CD14-positive monocyte (primary cell): ENCODE measurements around the gene FBP2. TPM values are rescaled to one million over a fixed set of nuclear protein-coding genes. Genes with fewer than 3 reads are reported as not detected.

Experiments used
- DNase-seq, 3 donors: peaks; one replicate each; pipeline ENCODE4 v3.0.0-alpha.2; 2011 to 2022
- H2AFZ ChIP-seq: 2 replicates; pipeline ENCODE4 v1.6.0; 2012; ENCODE audit warnings: mild to moderate bottlenecking, low read depth, low read length, inconsistent platforms; ENCODE audit not compliant: insufficient read depth, poor library complexity, severe bottlenecking
- H3K27ac ChIP-seq, 2 donors: 1 replicate in 1 of 2; 2 replicates in 1 of 2; pipeline ENCODE4 v1.5.1; 2012 to 2013; ENCODE audit warnings: low read length in 2 of 2, control low read depth in 1 of 2, inconsistent platforms in 1 of 2, low read depth in 1 of 2, mild to moderate bottlenecking in 1 of 2
- H3K27me3 ChIP-seq, 2 donors: one replicate each; pipeline versions ENCODE4 v1.6.0 to v1.6.1; 2011 to 2013; ENCODE audit warnings: low read length in 2 of 2; ENCODE audit not compliant: control insufficient read depth in 2 of 2, insufficient read depth in 2 of 2
- H3K36me3 ChIP-seq, 2 donors: replicated peaks in 1 of 2; 1 replicate in 1 of 2; 2 replicates in 1 of 2; pipeline versions ENCODE4 v1.5.1 to v1.6.1; 2012 to 2013; ENCODE audit warnings: low read length in 2 of 2, control low read depth in 1 of 2, inconsistent platforms in 1 of 2, mild to moderate bottlenecking in 1 of 2; ENCODE audit not compliant: insufficient read depth in 2 of 2, control insufficient read depth in 1 of 2
- H3K4me1 ChIP-seq, 2 donors: 1 replicate in 1 of 2; 2 replicates in 1 of 2; pipeline versions ENCODE4 v1.5.1 to v1.6.1; 2012 to 2013; ENCODE audit warnings: low read length in 2 of 2, control low read depth in 1 of 2, inconsistent platforms in 1 of 2, mild to moderate bottlenecking in 1 of 2, moderate library complexity in 1 of 2; ENCODE audit not compliant: insufficient read depth in 2 of 2, control insufficient read depth in 1 of 2
- H3K4me2 ChIP-seq: replicated peaks from 2 replicates; pipeline ENCODE3; 2012; ENCODE audit warnings: low read length, moderate library complexity, mild to moderate bottlenecking; ENCODE audit not compliant: poor library complexity, severe bottlenecking; ENCODE audit errors: extremely low read depth
- H3K4me3 ChIP-seq, 3 experiments: fragments of 200-600 bp in 1 of 3; sonication (generic) in 1 of 3; replicated peaks in 1 of 3; 1 replicate in 2 of 3; 2 replicates in 1 of 3; pipeline ENCODE4 v1.5.1; 2011 to 2013; ENCODE audit warnings: low read length in 3 of 3, mild to moderate bottlenecking in 3 of 3, control low read depth in 2 of 3, low read depth in 2 of 3, inconsistent platforms in 1 of 3, moderate library complexity in 1 of 3
- H3K79me2 ChIP-seq: 2 replicates; pipeline ENCODE4 v1.6.0; 2012; ENCODE audit warnings: mild to moderate bottlenecking, control low read depth, inconsistent platforms, low read length, moderate library complexity; ENCODE audit not compliant: insufficient read depth
- H3K9ac ChIP-seq: 2 replicates; pipeline ENCODE4 v1.6.0; 2017; ENCODE audit warnings: low read length, mild to moderate bottlenecking; ENCODE audit not compliant: insufficient read depth, poor library complexity, severe bottlenecking
- H3K9me3 ChIP-seq, 2 donors: replicated peaks in 1 of 2; 1 replicate in 1 of 2; 2 replicates in 1 of 2; pipeline versions ENCODE4 v1.5.1 to v1.6.1; 2012 to 2013; ENCODE audit warnings: low read length in 2 of 2, control low read depth in 1 of 2; ENCODE audit not compliant: control insufficient read depth in 1 of 2, insufficient read depth in 1 of 2
- H4K20me1 ChIP-seq: 2 replicates; pipeline ENCODE4 v1.6.0; 2012; ENCODE audit warnings: mild to moderate bottlenecking, low read length, control low read depth, moderate library complexity; ENCODE audit not compliant: insufficient read depth
- H3K27ac Mint-ChIP-seq, 7 donors: one replicate each; pipeline ENCODE4 v1.8.0; 2020; ENCODE audit warnings: mild to moderate bottlenecking in 7 of 7, mixed read lengths in 7 of 7, moderate library complexity in 6 of 7, inconsistent platforms in 2 of 7
- H3K27me3 Mint-ChIP-seq, 3 donors: one replicate each; pipeline ENCODE4 v1.8.0; 2021 to 2022; ENCODE audit warnings: low read depth in 3 of 3, mild to moderate bottlenecking in 3 of 3, mixed read lengths in 3 of 3, moderate library complexity in 3 of 3, inconsistent platforms in 1 of 3
- H3K36me3 Mint-ChIP-seq, 2 donors: one replicate each; pipeline ENCODE4 v1.8.0; 2020; ENCODE audit warnings: mixed read lengths in 2 of 2, inconsistent platforms in 1 of 2, mild to moderate bottlenecking in 1 of 2
- H3K4me1 Mint-ChIP-seq: one replicate; pipeline ENCODE4 v1.8.0; 2020; ENCODE audit warnings: mild to moderate bottlenecking, mixed read lengths
- H3K4me3 Mint-ChIP-seq, 2 donors: one replicate each; pipeline ENCODE4 v1.8.0; 2020; ENCODE audit warnings: mild to moderate bottlenecking in 2 of 2, mixed read lengths in 2 of 2, moderate library complexity in 1 of 2
- H3K9me3 Mint-ChIP-seq, 7 donors: one replicate each; pipeline ENCODE4 v1.8.0; 2020 to 2022; ENCODE audit warnings: mixed read lengths in 7 of 7, mild to moderate bottlenecking in 6 of 7, moderate library complexity in 6 of 7, inconsistent platforms in 2 of 7
- CTCF ChIP-seq: fragments of 200-600 bp; IDR thresholded peaks from one replicate; pipeline ENCODE4 v1.8.0; 2022; ENCODE audit warnings: antibody characterized with exemption, mild to moderate bottlenecking
- WGBS: methylation state at CpG from one replicate; pipeline ENCODE4 v1.1.5; 2013; ENCODE audit warnings: missing lambda C conversion rate; ENCODE audit not compliant: insufficient coverage; 5-methylcytosine and 5-hydroxymethylcytosine counted together
- intact Hi-C, 2 donors: fragments of 100-400 bp; cut with micrococcal nuclease; formaldehyde crosslinking; loops; one replicate each; pipeline versions ENCODE4 v1.15.0 to v1.15.1; 2023
- polyA plus RNA-seq, 3 donors: library from polyadenylated mRNA; depleted of rRNA in 1 of 3; unstranded in 2 of 3; stranded (reverse) in 1 of 3; fragments of 300-500 nt in 2 of 3; fragments of >200 nt in 1 of 3; fragmentation: Illumina TruSeq in 2 of 3; gene quantifications; 1 replicate in 2 of 3; 2 replicates in 1 of 3; pipeline ENCODE4 v1.2.3, GENCODE V29; 2012 to 2021

The FBP2 gene
- polyA plus RNA-seq, 3 donors: not detected

- TF ChIP-seq CTCF: no peak
- Histone ChIP-seq H3K79me2 (no peaks in the 10 kb centered on the region), H3K36me3 (no peaks in the 10 kb centered on the region), H3K27ac (no peak overlapping the region), H4K20me1 (no peaks in the 10 kb centered on the region), H3K4me2 (no peak overlapping the region), H3K9me3 (no peaks in the 10 kb centered on the region), H3K4me1 (no peaks in the 10 kb centered on the region), H3K27me3 (no peaks in the 10 kb centered on the region), H3K4me3 (no peak overlapping the region), H2AFZ (no peak overlapping the region), H3K9ac (no peak overlapping the region)
- intact Hi-C loops: no loop called here
- no peak for DNase-seq
- no peaks in the 10 kb centered on the region for H3K36me3 Mint-ChIP-seq
- WGBS: no CpG with 5 or more reads among the region's 1 CpG
- H3K27me3 Mint-ChIP-seq: peaks cover 8 to 15% (median 8%) of the 10 kb centered on the region in 3 donors
- no peaks in the 10 kb centered on the region for H3K4me1 Mint-ChIP-seq
- no peak overlapping the region for H3K27ac Mint-ChIP-seq
- no peaks in the 10 kb centered on the region for H3K9me3 Mint-ChIP-seq
- no peak overlapping the region for H3K4me3 Mint-ChIP-seq
These were observed 67.4 kb downstream of the FBP2 start for GRCh38 chr9:94526271-94526670.

- Histone ChIP-seq H3K9me3 (no peaks in the 10 kb centered on the region), H3K27me3 (no peaks in the 10 kb centered on the region), H3K27ac (no peak overlapping the region), H3K36me3 (no peaks in the 10 kb centered on the region), H3K4me3 (no peak overlapping the region), H3K4me1 (no peaks in the 10 kb centered on the region), H3K9ac (no peak overlapping the region), H3K79me2 (no peaks in the 10 kb centered on the region), H2AFZ (no peak overlapping the region), H4K20me1 (no peaks in the 10 kb centered on the region), H3K4me2 (no peak overlapping the region)
- WGBS: no CpG with 5 or more reads among the region's 7 CpGs
- intact Hi-C loops: no loop called here
- Mint-ChIP-seq H3K27me3 (peaks cover 8 to 15% (median 12%) of the 10 kb centered on the region in 3 donors), H3K9me3 (peaks cover 0 to under 1% (median 0%) of the 10 kb centered on the region in 7 donors), H3K27ac (no peak overlapping the region), H3K4me3 (no peak overlapping the region), H3K36me3 (no peaks in the 10 kb centered on the region), H3K4me1 (no peaks in the 10 kb centered on the region)
- DNase-seq: no peak
- no peak for TF ChIP-seq CTCF
These were observed 68.1 kb downstream of the FBP2 start for GRCh38 chr9:94525396-94526035.
